GM18519 (cell line): ENCODE measurements around the gene SOX30.

Experiments
- ATAC-seq: cut with Tn5 transposase; IDR thresholded peaks from one replicate; pipeline ENCODE4 v1.9.1; 2021; ENCODE audit warnings: mild to moderate bottlenecking, moderate library complexity; ENCODE audit not compliant: unreplicated experiment, low FRiP score

Gene SOX30

DNA sequence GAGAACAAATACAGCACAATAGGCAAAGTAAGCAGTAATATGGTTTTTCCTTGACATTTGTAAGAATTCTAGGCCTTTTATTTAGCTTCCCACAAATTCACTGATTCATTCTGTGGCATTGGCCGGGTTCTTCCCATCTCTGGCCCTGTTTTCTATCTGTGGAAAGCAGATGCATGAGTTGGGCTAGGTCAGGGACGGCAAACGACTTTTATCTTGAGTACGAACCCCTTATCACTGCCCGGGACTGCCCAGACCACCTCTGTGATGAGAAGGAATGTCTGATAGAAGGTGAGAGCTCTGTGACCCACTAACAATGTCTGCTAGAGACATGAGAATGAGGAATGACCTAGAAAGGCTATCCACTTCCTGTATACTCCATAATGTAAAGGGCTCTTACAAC, 41.2 kb downstream of the SOX30 start:
- no peak for ATAC-seq

DNA sequence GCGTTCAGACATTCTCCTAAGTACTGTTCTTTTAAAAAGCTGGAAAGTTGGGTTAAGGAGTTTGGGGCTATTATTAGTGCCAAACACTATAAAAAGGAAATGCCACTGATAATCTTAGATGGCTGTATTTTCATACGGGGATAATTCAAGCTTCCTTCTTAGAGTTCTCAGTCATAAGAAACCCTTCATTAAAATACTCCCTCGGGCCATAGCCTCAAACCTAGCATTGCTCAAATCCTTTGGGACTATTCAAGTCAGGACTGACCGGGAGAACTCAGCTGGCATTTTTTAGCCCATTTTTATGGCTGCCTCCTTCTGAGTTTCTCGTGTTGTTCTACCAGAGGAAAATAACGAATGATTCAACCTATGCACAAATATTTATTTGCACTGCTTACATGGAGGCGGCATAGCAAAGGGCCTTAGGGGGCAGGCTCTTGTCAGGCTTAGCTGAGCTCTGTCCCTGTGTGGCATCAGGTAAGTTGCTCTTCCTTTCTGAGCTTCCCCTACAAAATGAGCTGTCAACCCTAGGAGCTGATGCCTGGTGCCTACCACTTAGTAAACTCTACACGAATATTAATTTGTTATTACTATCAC, 43.2 kb downstream of the SOX30 start:
- no peak for ATAC-seq

DNA sequence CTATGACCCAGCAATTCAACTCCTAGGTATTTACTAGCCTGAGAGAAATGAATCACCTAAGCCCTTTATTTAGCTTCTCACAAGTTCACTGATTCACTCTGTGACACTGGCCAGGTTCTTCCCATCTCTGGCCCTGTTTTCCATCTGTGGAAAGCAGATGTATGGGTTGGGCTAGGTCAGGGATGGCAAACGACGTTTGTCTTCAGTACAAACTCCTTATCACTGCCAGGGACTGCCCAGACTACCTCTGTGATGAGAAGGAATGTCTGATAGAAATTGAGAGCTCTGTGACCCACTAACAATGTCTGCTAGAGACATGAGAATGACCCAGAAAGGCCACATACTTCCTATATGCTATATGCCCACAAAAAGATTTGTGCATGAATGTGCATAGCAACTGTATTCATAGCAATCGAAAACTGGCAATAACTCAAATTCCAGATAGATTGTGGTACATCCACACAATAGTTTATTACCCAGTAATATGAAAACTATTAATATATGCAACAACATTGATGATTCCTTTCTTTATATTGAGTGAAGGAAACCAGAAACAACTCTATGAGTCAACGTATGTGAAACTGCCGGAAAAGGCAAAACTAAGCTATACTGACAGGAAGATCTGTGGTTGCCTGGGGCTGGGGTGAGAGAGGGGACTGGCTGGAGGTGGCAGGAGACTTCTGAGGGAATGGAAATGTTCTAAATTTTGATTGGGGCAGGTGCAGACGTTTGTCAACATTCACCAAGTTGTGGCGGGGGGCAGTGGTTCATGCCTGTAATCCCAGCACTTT, 44.7 kb downstream of the SOX30 start:
- ATAC-seq, result no peak

DNA sequence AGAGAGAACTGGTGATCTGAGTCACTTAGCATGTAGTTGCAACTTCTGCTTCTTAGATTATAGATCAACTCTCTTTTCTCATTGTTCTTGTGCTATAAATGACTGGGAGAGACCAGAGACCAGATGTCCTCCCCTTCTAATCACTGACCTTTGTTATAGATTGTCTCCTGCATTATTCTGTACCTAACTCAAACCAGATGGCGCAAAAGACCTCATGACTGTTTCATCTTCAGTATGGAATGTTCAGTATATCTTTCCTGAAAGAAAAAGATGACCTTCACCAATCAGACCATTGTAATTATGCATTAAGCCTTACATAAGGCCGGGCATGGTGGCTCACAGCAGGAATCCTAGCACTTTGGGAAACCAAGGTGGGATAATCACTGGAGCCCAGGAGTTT, 46.2 kb downstream of the SOX30 start:
- no peak for ATAC-seq

DNA sequence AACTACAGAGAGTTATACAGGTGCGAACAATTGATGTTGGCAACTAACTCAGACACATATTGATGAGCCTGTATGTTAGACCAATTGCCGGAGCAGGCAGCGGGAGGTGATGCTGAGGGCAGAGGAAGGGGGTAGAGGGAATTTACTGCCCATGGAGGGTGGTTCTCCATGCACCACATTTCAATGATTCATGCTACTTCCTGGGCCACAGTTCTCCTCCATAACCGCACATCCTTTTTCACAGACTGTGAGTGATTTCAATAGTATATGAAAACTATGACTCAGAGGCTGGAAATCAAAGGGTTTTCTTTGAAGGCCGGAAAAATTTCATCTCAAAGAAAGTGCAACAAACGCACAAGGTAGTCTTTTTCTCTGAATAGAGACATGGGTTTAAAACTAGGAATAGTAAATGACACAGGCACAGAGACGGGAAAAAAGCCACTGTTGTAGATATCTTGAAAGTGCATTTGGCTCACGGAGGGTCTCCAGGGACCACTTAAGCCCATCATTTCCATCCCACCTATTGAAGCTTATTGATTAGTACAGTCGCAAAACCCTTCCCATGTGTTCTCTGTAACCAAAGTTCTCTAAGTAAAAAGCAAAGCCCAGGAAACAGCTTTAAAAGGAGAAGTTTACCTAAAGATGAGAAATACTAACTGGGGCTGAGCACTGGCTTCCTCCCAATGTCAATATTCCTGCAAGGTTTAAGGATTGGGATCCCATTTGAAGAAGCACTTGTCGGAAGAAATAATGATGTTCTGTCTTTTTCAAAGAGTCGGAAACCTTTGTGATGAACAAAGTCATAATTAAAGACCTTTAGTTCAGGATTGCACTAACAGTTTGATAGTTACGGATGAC, 48.7 kb downstream of the SOX30 start:
- no peak for ATAC-seq

DNA sequence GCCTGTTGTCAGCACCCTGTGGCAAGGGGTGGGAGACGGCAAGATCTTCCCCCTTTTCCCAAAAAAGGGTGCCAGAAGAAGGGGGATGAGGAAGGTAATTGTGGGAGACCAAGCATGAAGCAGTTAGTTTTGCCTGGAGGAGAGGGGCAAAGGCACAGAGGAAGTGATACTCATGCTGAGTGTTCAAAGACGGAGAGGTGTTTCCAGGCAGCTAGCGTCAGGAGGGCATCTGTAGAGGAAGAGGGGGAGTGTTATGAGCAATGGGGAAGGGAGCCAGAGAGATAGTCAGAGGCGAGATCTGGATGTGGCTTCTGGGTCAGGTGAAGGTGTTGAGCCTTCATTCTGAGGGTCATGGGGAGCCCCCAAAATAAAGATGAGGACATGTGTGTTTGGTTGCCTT, 49.7 kb downstream of the SOX30 start:
- ATAC-seq, result peak; percentile 42

DNA sequence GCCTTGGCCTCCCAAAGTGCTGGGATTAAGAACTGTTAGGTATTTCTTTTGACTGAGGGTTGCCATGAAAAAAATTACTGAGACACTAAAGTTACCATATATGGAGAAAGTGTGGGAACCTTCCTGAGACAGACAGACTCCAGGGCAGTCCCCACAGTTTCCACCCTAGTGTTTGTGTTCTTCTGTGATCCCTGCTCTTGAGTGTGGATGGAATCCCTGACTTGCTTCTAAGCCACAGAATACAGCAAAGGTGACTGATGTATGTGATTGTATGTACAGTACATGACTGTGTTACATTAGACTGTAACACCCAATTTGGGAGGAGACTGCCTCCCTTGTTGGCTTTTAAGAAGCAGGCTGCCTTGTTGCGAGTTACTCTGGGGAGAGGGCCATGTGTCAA, 52.0 kb downstream of the SOX30 start:
- no peak for ATAC-seq

DNA sequence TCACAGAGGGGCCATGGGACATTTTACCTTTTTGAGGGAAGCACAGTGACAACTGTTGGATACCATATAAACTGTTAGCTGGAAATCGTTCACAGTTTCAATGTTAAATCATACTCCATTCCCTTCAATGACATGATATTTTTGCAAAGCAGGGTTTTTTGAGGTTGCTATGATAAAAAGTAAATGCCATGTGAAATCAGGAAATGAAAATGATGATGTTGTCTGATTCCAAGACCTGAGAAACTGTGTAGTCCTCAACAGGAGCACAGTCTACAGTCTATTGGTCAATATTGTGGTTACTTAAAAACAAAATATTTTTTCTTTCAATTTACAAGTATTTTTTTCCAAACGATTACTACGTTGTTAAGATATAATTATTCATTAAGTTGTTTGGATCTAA, 52.7 kb downstream of the SOX30 start:
- no peak for ATAC-seq

DNA sequence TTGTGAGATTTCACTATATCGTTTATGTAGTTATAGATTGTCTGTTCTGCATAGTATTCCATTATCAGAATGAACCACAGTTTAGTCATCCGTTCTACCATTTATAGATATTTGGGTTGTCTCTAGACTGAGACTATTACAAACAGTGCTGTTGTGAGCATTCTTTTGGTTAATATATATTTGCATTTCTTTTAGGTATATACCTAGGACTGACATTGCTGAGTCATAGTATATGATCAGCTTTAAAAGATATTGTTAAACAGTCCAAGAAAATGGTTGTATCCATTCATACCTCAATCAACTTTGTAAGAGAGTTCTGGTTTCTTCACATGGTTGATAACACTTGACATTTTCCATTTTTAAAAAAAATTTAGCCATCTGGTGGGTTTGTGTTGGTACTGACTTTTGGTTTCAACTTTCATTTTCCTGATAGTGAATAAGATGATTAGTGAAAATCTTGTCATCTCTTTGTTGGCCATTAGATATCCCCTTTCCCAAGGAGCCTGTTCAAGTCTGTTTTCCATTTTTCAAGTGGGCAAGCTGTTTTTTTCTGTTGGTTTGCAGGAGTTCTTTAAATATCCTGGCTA, 53.8 kb downstream of the SOX30 start:
- peak; percentile 26 for ATAC-seq

DNA sequence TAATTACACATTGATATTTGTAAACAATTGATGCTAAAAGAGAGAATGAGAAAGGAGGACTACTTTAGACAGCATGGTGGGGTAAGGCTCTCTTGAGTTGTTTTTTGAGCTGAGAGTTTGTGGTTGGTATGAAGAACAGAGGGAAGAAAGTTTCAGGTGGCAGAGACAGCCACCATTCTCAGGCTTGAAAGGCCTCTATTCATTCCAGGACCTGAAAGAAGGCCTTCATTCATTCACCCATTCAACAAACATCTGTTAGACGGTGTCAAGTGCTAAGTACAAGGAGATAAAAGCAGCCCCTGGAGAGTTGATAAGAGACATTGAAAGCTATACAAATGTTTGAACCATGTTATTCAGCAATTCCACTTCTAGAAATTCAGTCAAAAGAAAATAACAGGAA, 55.0 kb downstream of the SOX30 start:
- no peak for ATAC-seq

DNA sequence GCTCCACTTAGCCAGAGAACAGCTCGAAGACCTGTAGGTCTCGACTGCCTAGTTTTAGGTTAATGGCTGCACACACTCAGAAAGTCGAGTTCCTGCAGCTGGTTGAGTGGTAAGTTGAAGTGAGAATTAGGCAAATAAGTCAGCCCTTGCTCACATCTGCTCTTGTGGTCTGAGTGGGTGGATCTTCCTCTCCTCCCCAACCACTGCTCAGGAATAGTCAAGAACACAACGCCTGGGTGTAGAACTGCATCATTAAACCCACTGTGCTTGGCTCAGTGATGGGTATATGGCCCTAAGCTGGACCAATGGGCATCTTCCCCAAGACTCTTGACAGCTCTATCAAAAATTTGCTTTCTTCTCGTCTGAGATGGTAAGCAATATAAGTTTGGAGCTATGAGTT, 55.8 kb downstream of the SOX30 start:
- ATAC-seq, result peak; percentile 65

DNA sequence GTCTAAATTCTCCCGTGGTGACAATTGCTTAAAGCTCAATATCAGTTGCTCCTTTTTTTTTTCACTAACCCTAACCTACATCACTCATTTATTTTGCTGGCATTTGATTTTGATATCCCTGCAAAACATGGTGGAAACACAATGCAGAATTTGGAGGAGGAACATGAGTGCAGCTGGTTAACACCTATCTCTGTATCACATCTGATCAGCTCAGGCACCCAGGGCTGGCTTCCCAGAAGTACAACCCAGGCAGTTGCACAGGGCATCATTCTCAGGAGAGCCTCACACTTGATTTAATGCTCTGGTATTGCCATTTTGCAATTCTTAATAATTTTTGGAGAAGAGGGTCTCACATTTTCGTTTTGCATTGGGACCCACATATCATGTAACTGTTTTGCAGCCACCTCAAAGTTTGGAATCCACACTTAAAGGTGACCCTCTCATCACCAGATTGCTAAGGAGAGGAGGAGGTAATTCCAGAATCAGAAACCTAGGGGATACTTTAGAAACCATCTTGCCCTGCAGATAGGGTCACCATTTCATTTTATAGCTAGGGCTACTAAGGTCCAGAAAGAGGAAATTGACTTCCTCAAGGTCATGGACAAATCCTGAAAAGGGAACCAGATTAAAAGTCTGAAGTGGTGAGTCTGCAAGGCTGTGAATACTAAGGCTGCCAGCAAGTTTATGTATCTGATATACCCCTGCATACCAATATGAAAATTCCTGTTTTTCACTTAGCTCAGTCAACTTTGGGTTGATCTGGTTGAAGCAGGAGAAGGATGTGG, 57.4 kb downstream of the SOX30 start:
- no peak for ATAC-seq

DNA sequence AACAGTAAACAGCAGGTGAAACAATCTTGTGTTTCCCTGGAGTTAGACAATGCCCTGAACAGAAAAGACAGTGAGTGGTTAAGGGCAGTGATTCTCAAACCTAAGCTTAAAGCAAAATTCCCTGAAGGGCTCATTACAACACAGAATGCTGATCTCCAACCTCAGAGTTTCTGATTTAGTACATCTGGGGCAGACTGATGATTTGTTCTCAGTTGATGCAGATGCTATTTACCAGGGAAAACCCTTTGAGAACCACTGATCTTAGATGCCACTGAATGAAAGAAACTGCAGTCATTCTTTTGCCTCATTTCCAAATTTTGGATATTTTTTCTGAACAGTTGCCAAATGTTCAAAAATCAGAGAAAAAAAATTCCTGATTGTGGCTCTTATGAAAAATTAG, 58.0 kb downstream of the SOX30 start:
- no peak for ATAC-seq

DNA sequence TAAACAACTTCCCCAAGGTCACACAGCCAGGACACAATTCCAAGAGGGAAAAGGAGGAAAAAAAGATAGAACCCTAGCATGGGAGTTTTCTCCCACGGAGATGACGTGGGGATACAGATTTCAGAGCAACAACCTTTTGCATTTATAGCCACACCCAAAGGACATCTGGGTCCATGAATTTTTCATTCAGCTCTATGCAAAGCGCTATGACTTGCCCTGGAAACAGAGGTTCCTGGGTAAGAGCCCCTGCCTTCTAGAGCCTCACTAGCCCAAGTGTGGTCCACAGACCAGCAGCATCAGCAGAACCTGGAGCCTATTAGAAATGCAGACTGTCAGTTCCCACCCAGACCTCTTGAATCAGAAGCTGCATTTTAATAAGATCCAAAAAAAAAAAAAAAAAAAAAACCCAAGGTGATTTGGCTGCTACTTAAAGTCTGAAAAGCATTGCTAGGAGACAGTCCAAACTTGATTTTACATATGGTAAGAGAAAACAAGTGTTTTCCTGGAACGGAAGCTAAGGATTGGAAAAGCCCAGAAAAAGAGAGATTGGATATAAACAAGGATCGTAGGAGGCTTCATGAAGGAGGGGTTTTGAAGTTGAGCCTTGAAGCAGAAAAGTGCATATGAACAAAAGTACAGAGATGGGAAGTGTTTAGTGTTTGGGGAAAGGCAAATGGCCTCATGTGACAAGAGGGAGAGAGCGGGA, 59.0 kb downstream of the SOX30 start:
- no peak for ATAC-seq

DNA sequence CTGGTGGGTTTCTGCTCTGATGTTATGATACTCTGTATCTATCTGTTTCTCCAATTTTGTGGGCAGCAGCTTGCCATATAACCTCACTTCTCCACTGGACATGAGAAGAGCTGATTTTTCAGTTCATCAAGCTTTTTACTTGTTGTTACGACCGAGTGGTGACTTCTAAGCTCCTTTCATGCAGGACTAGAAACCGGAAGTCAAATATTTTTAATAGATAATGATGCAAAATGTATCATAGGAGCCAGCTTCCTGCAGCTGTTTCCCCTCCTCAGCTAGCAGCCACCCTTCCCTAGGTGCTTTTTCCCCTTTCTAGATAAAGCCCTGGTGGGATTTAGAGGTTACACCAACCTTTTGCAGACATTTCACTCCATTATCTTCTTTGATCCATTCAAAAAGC, 59.6 kb downstream of the SOX30 start:
- ATAC-seq, result no peak

DNA sequence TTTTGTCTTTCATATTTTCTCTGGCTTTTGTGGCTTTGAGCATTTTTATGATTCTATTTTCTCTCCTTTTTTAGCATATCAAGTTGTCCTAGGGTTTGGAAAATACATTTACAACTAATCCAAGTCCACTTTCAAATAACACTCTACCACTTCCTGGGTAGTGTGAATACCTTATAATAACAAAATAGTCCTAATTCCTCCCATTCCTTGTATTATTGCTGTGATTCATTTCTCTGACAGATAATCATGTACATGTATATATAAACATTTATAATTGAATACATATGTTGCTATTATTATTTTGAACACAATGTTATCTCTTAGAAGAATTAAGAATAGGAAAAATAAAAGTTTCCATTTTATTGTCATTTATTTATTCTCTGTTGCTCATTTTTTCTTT, 61.8 kb downstream of the SOX30 start:
- no peak for ATAC-seq

DNA sequence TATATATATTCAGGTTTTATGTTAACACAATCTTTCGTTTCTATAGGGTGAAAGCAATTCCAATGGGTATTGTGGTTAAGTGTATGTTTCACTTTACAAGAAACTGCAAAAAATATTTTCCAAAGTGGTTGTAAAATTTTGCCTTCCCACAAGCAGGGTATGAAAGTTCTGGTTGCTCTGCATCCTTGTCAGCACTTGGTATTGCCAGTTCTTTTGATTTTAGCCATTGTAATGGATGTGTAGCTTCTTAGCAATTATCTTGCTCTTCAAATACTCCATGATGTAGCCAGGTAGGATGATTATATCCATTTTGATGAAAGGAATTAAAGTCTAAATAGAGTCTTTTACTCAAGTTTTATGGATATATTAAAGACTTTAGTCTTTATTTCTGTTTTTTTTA, 67.6 kb downstream of the SOX30 start:
- ATAC-seq, result no peak

DNA sequence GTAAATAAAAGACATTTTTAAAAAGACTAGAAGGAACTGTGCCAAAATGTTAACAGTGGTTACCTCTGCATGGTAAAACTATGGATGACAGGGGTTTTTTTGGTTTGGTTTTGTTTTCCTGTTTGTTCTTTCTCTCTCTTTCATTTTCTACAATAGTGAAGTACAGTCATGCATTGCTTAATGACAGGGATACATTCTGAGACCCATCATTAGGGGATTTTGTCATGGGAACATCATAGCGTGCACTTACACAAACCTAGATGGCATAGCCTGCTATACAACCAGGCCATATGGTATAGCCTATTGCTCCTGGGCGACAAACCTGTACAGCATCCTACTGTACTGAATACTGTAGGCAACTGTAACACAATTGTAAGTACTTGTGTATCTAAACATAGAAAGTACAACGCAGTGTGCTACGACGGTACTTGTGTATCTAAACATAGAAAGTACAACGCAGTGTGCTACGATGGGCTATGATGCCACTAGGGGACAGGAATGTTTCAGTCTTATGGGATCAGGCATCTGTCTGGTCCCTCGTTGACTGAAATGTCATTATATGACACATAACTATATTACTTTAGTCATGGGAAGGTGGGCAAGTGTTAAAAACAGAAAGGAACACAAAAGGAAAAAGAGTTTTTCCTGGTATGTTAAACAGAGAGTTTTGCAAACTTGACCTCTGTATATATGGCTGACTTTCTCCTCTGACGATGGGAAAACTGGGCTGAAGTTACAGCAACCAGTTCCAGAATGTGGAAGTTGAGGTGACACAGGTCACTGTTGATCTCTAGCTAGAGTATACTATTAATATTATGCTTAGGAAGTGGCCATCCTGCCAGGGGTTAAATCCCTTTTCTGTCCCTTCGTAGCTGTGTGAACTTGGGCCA, 69.3 kb downstream of the SOX30 start:
- peak; percentile 36 for ATAC-seq

DNA sequence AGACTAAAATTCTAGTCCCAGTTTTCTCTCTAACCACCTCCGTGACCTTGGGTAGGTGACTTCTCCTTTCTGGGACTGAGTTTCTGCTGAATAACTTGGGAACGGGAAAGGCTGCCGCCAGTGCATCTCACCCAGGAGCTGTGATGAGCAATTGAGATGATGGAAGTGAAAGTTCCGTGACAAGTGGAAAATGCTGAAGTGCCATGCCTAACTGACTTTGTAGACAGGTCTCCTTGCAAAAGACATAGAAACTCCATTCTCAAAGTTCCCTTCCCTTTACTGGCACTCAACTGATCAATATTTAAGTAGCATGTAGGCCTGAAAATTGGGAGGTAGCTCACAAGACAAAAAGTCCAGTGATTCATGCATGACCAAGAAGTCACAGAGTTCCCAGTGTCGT, 70.3 kb downstream of the SOX30 start:
- no peak for ATAC-seq
